A549 (cell line): Measurements from ENCODE around the gene RPL6. TPM values are rescaled to one million over a fixed set of nuclear protein-coding genes. Genes with fewer than 3 reads are reported as not detected.

Experiments
- ATAC-seq, 2 experiments: fragments of 200-7000 bp in 1 of 2; fragments of >200 bp in 1 of 2; cut with Nextera tagmentation in 1 of 2; cut with Tn5 transposase in 1 of 2; 3 replicates each; pipeline versions ENCODE4 v1.8.0 to v1.9.1; 2018 to 2020; ENCODE audit warnings: mild to moderate bottlenecking in 1 of 2, moderate library complexity in 1 of 2
- CTCF ChIA-PET: fragments of 300-600 bp; sonication (Branson Sonifier 250); formaldehyde crosslinking; extraction: SDS; loops from one replicate; lab custom pipeline; 2021; ENCODE audit warnings: antibody characterized with exemption, inconsistent platforms; lab: Yijun Ruan, JAX
- POLR2A ChIA-PET: fragments of 350-600 bp; formaldehyde crosslinking; extraction: SDS; loops from one replicate; lab custom pipeline; 2021; ENCODE audit warnings: antibody characterized with exemption, inconsistent platforms; lab: Yijun Ruan, JAX
- DNase-seq, 2 experiments: peaks; one replicate each; pipeline versions ENCODE4 v3.0.0 to v3.0.0-alpha.2; 2011 to 2016; ENCODE audit warnings: low read depth in 1 of 2, low spot score in 1 of 2
- FAIRE-seq: peaks from 2 replicates; lab custom pipeline; 2011; peaks lifted over from hg19 to GRCh38; lab: Jason Lieb, UNC
- H3K27ac ChIP-seq, 2 experiments: fragments of >200 bp; sonication (Bioruptor Twin); formaldehyde crosslinking; 3 replicates each; pipeline ENCODE4 v1.5.1; 2016 to 2017
- H3K4me1 ChIP-seq: fragments of >200 bp; sonication (Bioruptor Twin); formaldehyde crosslinking; 3 replicates; pipeline ENCODE4 v1.6.1; 2016
- H3K4me2 ChIP-seq: fragments of >200 bp; sonication (Bioruptor Twin); formaldehyde crosslinking; 3 replicates; pipeline ENCODE4 v1.6.1; 2016
- H3K4me3 ChIP-seq: fragments of >200 bp; sonication (Bioruptor Twin); formaldehyde crosslinking; 3 replicates; pipeline ENCODE4 v1.5.1; 2016
- H3K9me3 ChIP-seq: fragments of >200 bp; sonication (Bioruptor Twin); formaldehyde crosslinking; 3 replicates; pipeline ENCODE4 v1.6.1; 2016
- CBX2 ChIP-seq: fragments of 200-600 bp; sonication (generic); IDR thresholded peaks from 2 replicates; pipeline ENCODE4 v1.6.1; 2016; ENCODE audit warnings: low read depth, mild to moderate bottlenecking, borderline replicate concordance
- CEBPB ChIP-seq, 2 experiments: fragments of >200 bp in 1 of 2; sonication (Bioruptor Twin) in 1 of 2; formaldehyde crosslinking in 1 of 2; IDR thresholded peaks; 2 replicates each; pipeline ENCODE4 v1.6.1; 2012 to 2016
- CHD2 ChIP-seq: fragments of 150-350 bp; IDR thresholded peaks from 2 replicates; pipeline ENCODE4 v1.6.1; 2014; ENCODE audit warnings: low read length; ENCODE audit not compliant: partially characterized antibody
- EHF ChIP-seq: fragments of 250-450 bp; sonication (Bioruptor Pico); IDR thresholded peaks from 2 replicates; pipeline ENCODE4 v1.5.0; 2020; ENCODE audit warnings: mild to moderate bottlenecking
- EP300 ChIP-seq, 2 experiments: fragments of >200 bp; sonication (Bioruptor Twin); formaldehyde crosslinking; IDR thresholded peaks; 2 replicates in 1 of 2; 3 replicates in 1 of 2; pipeline ENCODE4 v1.6.1; 2016 to 2017
- ESRRA ChIP-seq: fragments of 150-350 bp; IDR thresholded peaks from 2 replicates; pipeline ENCODE4 v1.6.1; 2014; ENCODE audit warnings: mild to moderate bottlenecking, low read length, borderline replicate concordance
- GATA3 ChIP-seq: IDR thresholded peaks from 2 replicates; pipeline ENCODE4 v1.6.1; 2012; ENCODE audit warnings: borderline replicate concordance
- HDAC2 ChIP-seq: fragments of 200-600 bp; sonication (generic); IDR thresholded peaks from 2 replicates; pipeline ENCODE4 v1.6.1; 2016
- HOXB13 ChIP-seq: fragments of 250-450 bp; sonication (Bioruptor Pico); IDR thresholded peaks from 2 replicates; pipeline ENCODE4 v1.5.0; 2020; ENCODE audit warnings: low read depth, mild to moderate bottlenecking, moderate library complexity
- HOXB5 ChIP-seq: fragments of 250-450 bp; sonication (Bioruptor Pico); IDR thresholded peaks from 2 replicates; pipeline ENCODE4 v1.5.0; 2020; ENCODE audit warnings: mild to moderate bottlenecking, moderate library complexity
- MAFK ChIP-seq: fragments of 450-650 bp; IDR thresholded peaks from 2 replicates; pipeline ENCODE4 v1.6.1; 2014; ENCODE audit not compliant: partially characterized antibody
- MYC ChIP-seq: IDR thresholded peaks from 2 replicates; pipeline ENCODE4 v1.6.1; 2012; ENCODE audit warnings: mild to moderate bottlenecking, inconsistent platforms, low read length, improper control_type of control experiment, borderline replicate concordance
- NPAS2 ChIP-seq: fragments of 250-450 bp; sonication (Bioruptor Pico); IDR thresholded peaks from 2 replicates; pipeline ENCODE4 v1.8.0; 2022; ENCODE audit warnings: mild to moderate bottlenecking, moderate library complexity, borderline replicate concordance
- NR3C1 ChIP-seq: fragments of >200 bp; sonication (Bioruptor Twin); formaldehyde crosslinking; IDR thresholded peaks from 3 replicates; pipeline ENCODE4 v1.6.1; 2017
- PHF8 ChIP-seq: fragments of 200-600 bp; sonication (generic); IDR thresholded peaks from 2 replicates; pipeline ENCODE4 v1.6.1; 2016; ENCODE audit warnings: low read depth, mild to moderate bottlenecking, antibody characterized with exemption, moderate library complexity, borderline replicate concordance
- POLR2A ChIP-seq: IDR thresholded peaks from 2 replicates; pipeline ENCODE4 v1.6.1; 2012; ENCODE audit warnings: mild to moderate bottlenecking, low read length
- POLR2AphosphoS2 ChIP-seq: conservative IDR thresholded peaks from 2 replicates; pipeline ENCODE4 v1.6.1; 2012; ENCODE audit warnings: low read length, improper control_type of control experiment, inconsistent platforms
- RARB ChIP-seq: fragments of 250-450 bp; sonication (Bioruptor Pico); IDR thresholded peaks from 2 replicates; pipeline ENCODE4 v1.8.0; 2021; ENCODE audit warnings: mild to moderate bottlenecking, moderate library complexity
- RCOR1 ChIP-seq: fragments of 150-350 bp; IDR thresholded peaks from 2 replicates; pipeline ENCODE4 v1.6.1; 2014; ENCODE audit warnings: antibody characterized with exemption, low read length, low read depth
- RFX5 ChIP-seq: fragments of 450-650 bp; IDR thresholded peaks from 2 replicates; pipeline ENCODE4 v1.7.1; 2014; ENCODE audit warnings: antibody characterized with exemption, mild to moderate bottlenecking, moderate library complexity
- RNF2 ChIP-seq: fragments of 200-600 bp; sonication (generic); IDR thresholded peaks from 2 replicates; pipeline ENCODE4 v1.6.1; 2016; ENCODE audit warnings: low read depth, mild to moderate bottlenecking, antibody characterized with exemption, moderate library complexity, borderline replicate concordance
- TFCP2L1 ChIP-seq: fragments of 250-450 bp; sonication (Bioruptor Pico); IDR thresholded peaks from 2 replicates; pipeline ENCODE4 v1.5.0; 2021; ENCODE audit warnings: mild to moderate bottlenecking
- ZFP36 ChIP-seq: fragments of 450-650 bp; IDR thresholded peaks from 2 replicates; pipeline ENCODE4 v1.6.1; 2014; ENCODE audit warnings: borderline replicate concordance; ENCODE audit not compliant: partially characterized antibody
- ZNF302 ChIP-seq: fragments of 250-450 bp; sonication (Bioruptor Pico); IDR thresholded peaks from 2 replicates; pipeline ENCODE4 v1.9.0; 2021; ENCODE audit warnings: inconsistent platforms, mild to moderate bottlenecking, moderate library complexity
- WGBS: methylation state at CpG from one replicate; pipeline ENCODE4 v1.1.6; 2017; ENCODE audit errors: missing lambda C conversion rate; 5-methylcytosine and 5-hydroxymethylcytosine counted together
- polyA plus RNA-seq, 4 experiments: library from polyadenylated mRNA; depleted of rRNA in 3 of 4; stranded (reverse); fragments of >200 nt; fragmentation: RNase III in 1 of 4; extraction: RNeasy Plus Mini Kit Qiagen cat#74134 plus additional on column Dnase treatment in 1 of 4; gene quantifications; 2 replicates in 3 of 4; 3 replicates in 1 of 4; pipeline ENCODE4 v1.2.3, GENCODE V29; 2011 to 2017
- TF ChIP-seq, protein P1 (sequence below): IDR thresholded peaks from 2 replicates; pipeline ENCODE4 v1.6.1; 2012
- TF ChIP-seq, protein P2 (sequence below): fragments of 250-450 bp; sonication (Bioruptor Pico); IDR thresholded peaks from 2 replicates; pipeline ENCODE4 v1.5.0; 2021; ENCODE audit warnings: mild to moderate bottlenecking, moderate library complexity, borderline replicate concordance
- TF ChIP-seq, protein P3 (sequence below): fragments of 450-650 bp; IDR thresholded peaks from 2 replicates; pipeline ENCODE4 v1.6.1; 2014; ENCODE audit warnings: antibody characterized with exemption

The RPL6 gene
- polyA plus RNA-seq, 2 of the 4 experiments (the other 2 are of a cell fraction), result 1,661 to 2,889 TPM

DNA sequence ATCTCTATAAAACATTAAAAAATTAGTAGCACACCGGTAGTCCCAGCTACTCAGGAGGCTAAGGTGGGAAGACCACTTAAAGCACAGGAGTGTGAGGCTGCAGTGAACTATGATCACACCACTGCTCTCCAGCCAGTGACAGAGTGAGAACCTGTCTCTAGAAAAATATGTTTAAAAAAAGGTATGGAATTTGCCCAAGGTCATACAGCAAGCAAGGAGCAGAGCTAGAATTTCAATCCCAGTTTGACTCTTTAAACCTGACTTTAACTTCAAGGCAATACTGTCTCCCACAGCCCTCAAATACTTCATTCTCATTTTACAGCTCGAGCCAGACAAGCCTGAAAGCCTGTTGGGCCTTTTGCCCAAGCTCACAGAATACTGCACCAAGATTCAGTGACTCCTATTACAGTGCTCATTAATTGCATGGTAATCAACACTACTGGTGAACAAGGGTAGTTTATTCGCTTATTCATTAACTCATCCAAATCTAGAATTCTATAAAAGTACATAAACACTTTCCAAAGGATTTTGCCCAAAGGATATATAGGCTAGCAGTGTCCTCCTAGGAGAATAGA is 35.2 kb downstream of the RPL6 start:
- no peak overlapping the region for H3K27ac ChIP-seq
- 83% methylated on average over 3 of the region's 3 CpGs for WGBS
- no peak for ATAC-seq
- no peak for DNase-seq
- CTCF ChIA-PET, result interaction anchor here (0.5 kb wide), 1 partner anchor 11 kb away, joined by 3 read pairs; no protein-coding TSS in a partner anchor
- H3K4me3 ChIP-seq, result no peak overlapping the region
- TF ChIP-seq ZFP36 (no peak), RARB (CRISPR knock-in tag) (no peak), EHF (CRISPR knock-in tag) (no peak), RCOR1 (no peak), MYC (no peak), CEBPB (IDR thresholded peaks at IDR 0.05) (no peak), ZNF302 (no peak), CBX2 (no peak)
- TF ChIP-seq, protein P1, sequence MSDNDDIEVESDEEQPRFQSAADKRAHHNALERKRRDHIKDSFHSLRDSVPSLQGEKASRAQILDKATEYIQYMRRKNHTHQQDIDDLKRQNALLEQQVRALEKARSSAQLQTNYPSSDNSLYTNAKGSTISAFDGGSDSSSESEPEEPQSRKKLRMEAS, result no peak
- TF ChIP-seq, protein P2, sequence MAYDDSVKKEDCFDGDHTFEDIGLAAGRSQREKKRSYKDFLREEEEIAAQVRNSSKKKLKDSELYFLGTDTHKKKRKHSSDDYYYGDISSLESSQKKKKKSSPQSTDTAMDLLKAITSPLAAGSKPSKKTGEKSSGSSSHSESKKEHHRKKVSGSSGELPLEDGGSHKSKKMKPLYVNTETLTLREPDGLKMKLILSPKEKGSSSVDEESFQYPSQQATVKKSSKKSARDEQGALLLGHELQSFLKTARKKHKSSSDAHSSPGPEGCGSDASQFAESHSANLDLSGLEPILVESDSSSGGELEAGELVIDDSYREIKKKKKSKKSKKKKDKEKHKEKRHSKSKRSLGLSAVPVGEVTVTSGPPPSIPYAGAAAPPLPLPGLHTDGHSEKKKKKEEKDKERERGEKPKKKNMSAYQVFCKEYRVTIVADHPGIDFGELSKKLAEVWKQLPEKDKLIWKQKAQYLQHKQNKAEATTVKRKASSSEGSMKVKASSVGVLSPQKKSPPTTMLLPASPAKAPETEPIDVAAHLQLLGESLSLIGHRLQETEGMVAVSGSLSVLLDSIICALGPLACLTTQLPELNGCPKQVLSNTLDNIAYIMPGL (CRISPR knock-in tag), result no peak
- TF ChIP-seq, all 56 proteins: peak for 0
- Histone ChIP-seq H3K9me3 (0 out of 3 replicates have a peak, but pooled peaks cover 4% of the 10 kb centered on the region), H3K4me2 (no peak overlapping the region), H3K4me1 (peaks cover 8% of the 10 kb centered on the region; the same call in 2 of the 3 replicates)
- no peak for FAIRE-seq
- POLR2A ChIA-PET, result no interaction called here

DNA sequence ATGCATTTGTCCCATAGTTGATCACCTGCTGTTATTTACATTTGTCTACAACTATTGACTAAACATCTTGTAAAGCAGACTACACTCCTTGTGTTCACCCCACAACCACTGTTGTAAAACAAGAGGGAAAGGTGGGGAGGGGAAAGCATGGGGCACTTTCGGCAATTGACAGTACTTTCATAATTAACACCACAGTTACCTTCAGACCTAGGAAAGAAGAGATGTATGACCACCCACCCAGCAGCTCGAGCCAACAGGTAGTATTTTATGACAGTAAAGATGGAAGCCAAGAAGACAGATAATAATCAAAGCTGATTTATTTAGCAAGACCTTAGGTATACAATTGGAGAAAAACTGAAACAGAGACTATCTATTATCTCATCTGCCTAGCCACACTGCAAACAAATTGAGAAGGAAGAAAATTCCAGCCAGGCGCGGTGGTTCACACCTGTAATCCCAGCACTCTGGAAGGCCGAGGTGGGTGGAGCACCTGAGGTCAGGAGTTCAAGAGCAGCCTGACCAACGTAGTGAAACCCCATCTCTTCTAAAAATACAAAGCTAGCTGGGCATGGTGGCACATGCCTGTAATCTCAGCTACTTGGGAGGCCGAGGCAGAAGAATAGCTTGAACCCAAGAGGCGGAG is 38.4 kb downstream of the RPL6 start:
- 80% methylated on average over 8 of the region's 8 CpGs for WGBS
- POLR2A ChIA-PET, result interaction anchor here (0.5 to 1.1 kb wide), 2 partner anchors 16 to 455 kb away, joined by 3 to 7 read pairs; no protein-coding TSS in a partner anchor
- CTCF ChIA-PET, result interaction anchor here (0.9 to 1.6 kb wide), 4 partner anchors 16 to 173 kb away, joined by 3 to 4 read pairs (median 3); no protein-coding TSS in a partner anchor

More for the DNA sequence above, 38.4 kb downstream of the RPL6 start:
- Histone ChIP-seq H3K4me1 (peaks cover 8% of the 10 kb centered on the region; the same call in 2 of the 3 replicates), H3K4me3 (no peak overlapping the region), H3K9me3 (0 out of 3 replicates have a peak, but pooled peaks cover 4% of the 10 kb centered on the region), H3K27ac (no peak overlapping the region), H3K4me2 (no peak overlapping the region)
- FAIRE-seq, result no peak
- ATAC-seq, result no peak
- no peak for DNase-seq
- TF ChIP-seq HOXB13 (CRISPR knock-in tag), result no peak
- no peak for TF ChIP-seq GATA3
- TF ChIP-seq POLR2A, result no peak
- TF ChIP-seq ESRRA, result no peak
- no peak for TF ChIP-seq HDAC2
- no peak for TF ChIP-seq RFX5
- TF ChIP-seq POLR2AphosphoS2, result no peak
- TF ChIP-seq CHD2, result no peak
- TF ChIP-seq PHF8, result no peak
- TF ChIP-seq ZFP36, result no peak
- no peak for TF ChIP-seq MAFK
- TF ChIP-seq NPAS2 (CRISPR knock-in tag), result no peak
- TF ChIP-seq TFCP2L1 (CRISPR knock-in tag), result no peak
- TF ChIP-seq, protein P1, result no peak
- no peak for TF ChIP-seq RNF2
- TF ChIP-seq, protein P3, sequence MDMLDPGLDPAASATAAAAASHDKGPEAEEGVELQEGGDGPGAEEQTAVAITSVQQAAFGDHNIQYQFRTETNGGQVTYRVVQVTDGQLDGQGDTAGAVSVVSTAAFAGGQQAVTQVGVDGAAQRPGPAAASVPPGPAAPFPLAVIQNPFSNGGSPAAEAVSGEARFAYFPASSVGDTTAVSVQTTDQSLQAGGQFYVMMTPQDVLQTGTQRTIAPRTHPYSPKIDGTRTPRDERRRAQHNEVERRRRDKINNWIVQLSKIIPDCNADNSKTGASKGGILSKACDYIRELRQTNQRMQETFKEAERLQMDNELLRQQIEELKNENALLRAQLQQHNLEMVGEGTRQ, result no peak
- TF ChIP-seq HOXB5, result no peak
- no peak for TF ChIP-seq EP300 (IDR thresholded peaks at IDR 0.05)
- TF ChIP-seq NR3C1, result no peak
